HEK293 (cell line): Measurements from ENCODE around the gene TNFSF13.

Source experiments
- CTCF ChIA-PET: fragments of 350-600 bp; formaldehyde crosslinking; extraction: SDS; loops from one replicate; lab custom pipeline; 2021; ENCODE audit warnings: antibody characterized with exemption; lab: Yijun Ruan, JAX
- POLR2A ChIA-PET: fragments of 300-600 bp; formaldehyde crosslinking; extraction: SDS; loops from one replicate; lab custom pipeline; 2020; ENCODE audit warnings: antibody characterized with exemption, inconsistent platforms; lab: Yijun Ruan, JAX
- H3K27ac ChIP-seq: fragments of 200-500 bp; sonication (Bioruptor generic); 2 replicates; pipeline ENCODE4 v1.5.1; 2014; ENCODE audit warnings: low read depth, low read length, control low read depth, inconsistent platforms; ENCODE audit errors: extremely low read depth
- H3K36me3 ChIP-seq, 2 experiments: fragments of 200-500 bp in 1 of 2; sonication (Bioruptor generic) in 1 of 2; 1 replicate in 1 of 2; 2 replicates in 1 of 2; pipeline ENCODE4 v1.5.1; 2014 to 2017; ENCODE audit warnings: inconsistent platforms in 2 of 2, low read length in 2 of 2; ENCODE audit not compliant: control insufficient read depth in 2 of 2, insufficient read depth in 1 of 2
- H3K4me1 ChIP-seq: fragments of 200-500 bp; sonication (Bioruptor generic); 2 replicates; pipeline ENCODE4 v1.5.1; 2014; ENCODE audit warnings: mild to moderate bottlenecking, low read length, inconsistent platforms; ENCODE audit not compliant: control insufficient read depth, insufficient read depth
- H3K4me3 ChIP-seq: 2 replicates; pipeline ENCODE4 v1.5.1; 2011; ENCODE audit warnings: low read depth, mild to moderate bottlenecking, control low read depth, low read length, moderate library complexity
- H3K9me3 ChIP-seq: fragments of 200-500 bp; sonication (Bioruptor generic); 2 replicates; pipeline ENCODE4 v1.5.1; 2014; ENCODE audit warnings: low read depth, low read length, inconsistent platforms; ENCODE audit not compliant: control insufficient read depth, insufficient read depth
- GLIS2 ChIP-seq: fragments of 450-650 bp; formaldehyde crosslinking; IDR thresholded peaks from 2 replicates; pipeline ENCODE4 v1.5.1; 2016; ENCODE audit warnings: missing biosample characterization, missing genetic modification characterization
- KLF10 ChIP-seq: fragments of 450-650 bp; IDR thresholded peaks from 2 replicates; pipeline ENCODE4 v1.5.1; 2018; ENCODE audit warnings: missing biosample characterization, mild to moderate bottlenecking, missing genetic modification characterization
- KLF9 ChIP-seq: fragments of 450-650 bp; formaldehyde crosslinking; IDR thresholded peaks from 2 replicates; pipeline ENCODE4 v1.5.1; 2016; ENCODE audit warnings: missing biosample characterization, missing genetic modification characterization, low read depth
- SCRT2 ChIP-seq: fragments of 450-650 bp; formaldehyde crosslinking; IDR thresholded peaks from 2 replicates; pipeline ENCODE4 v1.5.1; 2016; ENCODE audit warnings: missing biosample characterization, missing genetic modification characterization
- ZBTB26 ChIP-seq: fragments of 450-650 bp; formaldehyde crosslinking; optimal IDR thresholded peaks from 2 replicates; pipeline ENCODE3; 2016; ENCODE audit warnings: missing biosample characterization, mild to moderate bottlenecking, missing genetic modification characterization
- ZNF302 ChIP-seq: fragments of 450-650 bp; formaldehyde crosslinking; IDR thresholded peaks from 2 replicates; pipeline ENCODE4 v1.5.1; 2016; ENCODE audit warnings: missing biosample characterization, missing genetic modification characterization, low read depth
- ZNF391 ChIP-seq: fragments of 450-650 bp; formaldehyde crosslinking; IDR thresholded peaks from 2 replicates; pipeline ENCODE4 v1.5.1; 2016; ENCODE audit warnings: low read depth, missing biosample characterization, missing genetic modification characterization, borderline replicate concordance
- ZNF398 ChIP-seq: fragments of 450-650 bp; formaldehyde crosslinking; IDR thresholded peaks from 2 replicates; pipeline ENCODE4 v1.5.1; 2017; ENCODE audit warnings: missing biosample characterization, missing genetic modification characterization
- ZNF600 ChIP-seq: fragments of 450-650 bp; formaldehyde crosslinking; IDR thresholded peaks from 2 replicates; pipeline ENCODE4 v1.5.1; 2016; ENCODE audit warnings: missing biosample characterization, missing genetic modification characterization
- ZNF624 ChIP-seq: fragments of 450-650 bp; formaldehyde crosslinking; IDR thresholded peaks from 2 replicates; pipeline ENCODE4 v1.5.1; 2017; ENCODE audit warnings: missing biosample characterization, missing genetic modification characterization

Gene TNFSF13

GRCh38 chr17:7589891-7590691 lies 31.5 kb downstream of the TNFSF13 start, which contains the start of gene SOX15:
SOX15 (minus strand) TSS chr17:7590094; CDS start chr17:7589676, 418 bp downstream.
- no peaks in the 10 kb centered on the region; the same call in 1 of the 2 replicates for H3K4me1 ChIP-seq
- H3K27ac ChIP-seq, result peak within 1 kb of the TSS; percentile 8; the same call in 1 of the 2 replicates
- peak; percentile 20; the same call in 1 of the 2 replicates for TF ChIP-seq SCRT2 (tag by site-specific recombination)
- peak; percentile 55; the same call in 1 of the 2 replicates for TF ChIP-seq KLF9
- no peak for TF ChIP-seq ZBTB26
- TF ChIP-seq KLF10 (tag by site-specific recombination), result 0 out of 2 replicates have a peak, but pooled peaks have one; percentile 23
- no peak for TF ChIP-seq ZNF391 (tag by site-specific recombination)
- ChIA-PET POLR2A (interaction anchor here (0.6 to 3.1 kb wide), 6 partner anchors 9 to 311 kb away, joined by 3 to 18 read pairs (median 4); partner anchors contain the start of genes CD68 and TP53), CTCF (interaction anchor here (0.6 to 2.0 kb wide), 8 partner anchors 10 to 291 kb away, joined by 3 to 10 read pairs (median 4); partner anchors contain the start of genes CD68, TP53 and WRAP53)
- no peak within 1 kb of the TSS for H3K4me3 ChIP-seq
- peaks cover 40 to 94% of the 10 kb centered on the region in 2 experiments for H3K36me3 ChIP-seq
- no peaks in the 10 kb centered on the region for H3K9me3 ChIP-seq

- ChIA-PET CTCF (interaction anchor here (0.9 to 1.3 kb wide), 2 partner anchors 10 to 76 kb away, joined by 4 to 8 read pairs; no protein-coding TSS in a partner anchor), POLR2A (interaction anchor here (0.6 to 3.1 kb wide), 5 partner anchors 8 to 310 kb away, joined by 3 to 18 read pairs (median 3); partner anchors contain the start of gene CD68)
- Histone ChIP-seq H3K4me3 (no peak overlapping the region), H3K9me3 (no peaks in the 10 kb centered on the region), H3K4me1 (no peaks in the 10 kb centered on the region; the same call in 1 of the 2 replicates), H3K36me3 (peaks cover 47 to 96% of the 10 kb centered on the region in 2 experiments), H3K27ac (peak overlapping the region; percentile 8; the same call in 1 of the 2 replicates)
- TF ChIP-seq ZNF624 (tag by site-specific recombination) (no peak), ZNF600 (tag by site-specific recombination) (0 out of 2 replicates have a peak, but pooled peaks have one; percentile 42)
Observed at GRCh38 chr17:7590743-7591142, 32.2 kb downstream of the TNFSF13 start.

GRCh38 chr17:7591596-7591995 lies 33.0 kb downstream of the TNFSF13 start:
- Histone ChIP-seq H3K36me3 (peaks cover 52 to 98% of the 10 kb centered on the region in 2 experiments), H3K9me3 (no peaks in the 10 kb centered on the region), H3K4me1 (no peaks in the 10 kb centered on the region; the same call in 1 of the 2 replicates), H3K4me3 (no peak overlapping the region), H3K27ac (peak overlapping the region; percentile 24; the same call in 1 of the 2 replicates)
- ChIA-PET POLR2A (interaction anchor here (0.9 to 1.3 kb wide), 5 partner anchors 8 to 95 kb away, joined by 3 to 5 read pairs (median 3); partner anchors contain the start of gene MPDU1), CTCF (interaction anchor here (0.6 to 1.3 kb wide), 3 partner anchors 9 to 94 kb away, joined by 3 to 8 read pairs (median 3); no protein-coding TSS in a partner anchor)
- TF ChIP-seq ZNF398 (tag by site-specific recombination), result peak; percentile 26; the same call in 1 of the 2 replicates
- no peak for TF ChIP-seq ZNF302 (tag by site-specific recombination)
- TF ChIP-seq GLIS2 (tag by site-specific recombination), result peak; percentile 33; the same call in 1 of the 2 replicates
